Glutamatergic neuron (in vitro differentiated cells): ENCODE results near the gene SYT9. TPM values are rescaled to one million over a fixed set of nuclear protein-coding genes. Genes with fewer than 3 reads are reported as not detected.
"Not testable (repeated sequence)": the region's sequence is repeated elsewhere in the genome, so short reads cannot be mapped to it uniquely, and the experiment has no call there.

Source experiments
- DNase-seq: peaks from one replicate; pipeline ENCODE4 v3.0.0; 2022
- H3K27ac Mint-ChIP-seq: one replicate; pipeline ENCODE4 v1.8.0; 2020; ENCODE audit warnings: mild to moderate bottlenecking, mixed read lengths, inconsistent platforms; ENCODE audit not compliant: unreplicated experiment
- H3K27me3 Mint-ChIP-seq: one replicate; pipeline ENCODE4 v1.8.0; 2020; ENCODE audit warnings: mild to moderate bottlenecking, moderate library complexity, mixed read lengths, inconsistent platforms; ENCODE audit not compliant: unreplicated experiment
- H3K36me3 Mint-ChIP-seq: one replicate; pipeline ENCODE4 v1.8.0; 2020; ENCODE audit warnings: mild to moderate bottlenecking, mixed read lengths, inconsistent platforms; ENCODE audit not compliant: unreplicated experiment
- H3K4me1 Mint-ChIP-seq: one replicate; pipeline ENCODE4 v1.8.0; 2020; ENCODE audit warnings: mild to moderate bottlenecking, low read depth, mixed read lengths, inconsistent platforms; ENCODE audit not compliant: unreplicated experiment
- H3K4me3 Mint-ChIP-seq: one replicate; pipeline ENCODE4 v1.8.0; 2020; ENCODE audit warnings: mild to moderate bottlenecking, mixed read lengths, inconsistent platforms; ENCODE audit not compliant: unreplicated experiment
- H3K9me3 Mint-ChIP-seq: one replicate; pipeline ENCODE4 v1.8.0; 2020; ENCODE audit warnings: mild to moderate bottlenecking, moderate library complexity, mixed read lengths, inconsistent platforms; ENCODE audit not compliant: unreplicated experiment
- microRNA-seq: library from miRNA; unstranded; fragments of <30 nt; microRNA quantifications from one replicate; pipeline ENCODE4, GENCODE V29; 2020; ENCODE audit not compliant: unreplicated experiment
- total RNA-seq: library from RNA; stranded (reverse); fragmentation: NEBNext Ultra II Directional; extraction: Animal tissue kit (Norgen Biotek cat#: 25700); gene quantifications from one replicate; pipeline ENCODE4 v1.2.1, GENCODE V29; 2021; ENCODE audit not compliant: unreplicated experiment
- TF ChIP-seq, protein P1 (sequence below): fragments of 200-600 bp; sonication (generic); IDR thresholded peaks from one replicate; pipeline ENCODE4 v1.5.0; 2021; ENCODE audit not compliant: partially characterized antibody, unreplicated experiment

Gene SYT9
- total RNA-seq, 1 donor from 2014 or later: 3.7 TPM

DNA sequence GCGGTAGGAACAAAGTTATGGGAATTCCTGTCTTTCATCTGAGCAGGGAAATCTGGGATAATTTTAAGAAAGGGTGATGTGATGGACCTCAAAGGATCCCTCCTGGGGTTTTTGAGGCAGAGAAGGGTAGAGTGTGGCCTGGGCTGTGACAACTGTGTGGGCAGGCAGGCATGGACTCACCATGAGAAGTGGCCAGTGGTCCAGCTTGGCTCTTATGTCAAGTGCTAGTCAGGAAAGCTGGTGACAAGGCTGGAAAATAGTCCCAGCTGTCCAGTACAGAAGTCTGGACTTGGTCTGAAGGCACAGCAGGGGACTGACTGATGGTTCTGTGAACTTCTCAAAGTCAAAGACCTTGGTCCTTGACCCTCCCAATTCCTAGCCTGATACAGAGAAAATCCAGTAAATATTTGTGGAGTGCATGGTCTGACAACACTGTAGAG is 263.8 kb downstream of the SYT9 start:
- no peak for DNase-seq
- Mint-ChIP-seq H3K27me3 (peaks cover 8% of the 10 kb centered on the region), H3K4me3 (no peak overlapping the region), H3K36me3 (no peaks in the 10 kb centered on the region), H3K27ac (no peak overlapping the region), H3K4me1 (no peaks in the 10 kb centered on the region), H3K9me3 (peaks cover 3% of the 10 kb centered on the region)
- TF ChIP-seq, protein P1, sequence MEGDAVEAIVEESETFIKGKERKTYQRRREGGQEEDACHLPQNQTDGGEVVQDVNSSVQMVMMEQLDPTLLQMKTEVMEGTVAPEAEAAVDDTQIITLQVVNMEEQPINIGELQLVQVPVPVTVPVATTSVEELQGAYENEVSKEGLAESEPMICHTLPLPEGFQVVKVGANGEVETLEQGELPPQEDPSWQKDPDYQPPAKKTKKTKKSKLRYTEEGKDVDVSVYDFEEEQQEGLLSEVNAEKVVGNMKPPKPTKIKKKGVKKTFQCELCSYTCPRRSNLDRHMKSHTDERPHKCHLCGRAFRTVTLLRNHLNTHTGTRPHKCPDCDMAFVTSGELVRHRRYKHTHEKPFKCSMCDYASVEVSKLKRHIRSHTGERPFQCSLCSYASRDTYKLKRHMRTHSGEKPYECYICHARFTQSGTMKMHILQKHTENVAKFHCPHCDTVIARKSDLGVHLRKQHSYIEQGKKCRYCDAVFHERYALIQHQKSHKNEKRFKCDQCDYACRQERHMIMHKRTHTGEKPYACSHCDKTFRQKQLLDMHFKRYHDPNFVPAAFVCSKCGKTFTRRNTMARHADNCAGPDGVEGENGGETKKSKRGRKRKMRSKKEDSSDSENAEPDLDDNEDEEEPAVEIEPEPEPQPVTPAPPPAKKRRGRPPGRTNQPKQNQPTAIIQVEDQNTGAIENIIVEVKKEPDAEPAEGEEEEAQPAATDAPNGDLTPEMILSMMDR: no peak

DNA sequence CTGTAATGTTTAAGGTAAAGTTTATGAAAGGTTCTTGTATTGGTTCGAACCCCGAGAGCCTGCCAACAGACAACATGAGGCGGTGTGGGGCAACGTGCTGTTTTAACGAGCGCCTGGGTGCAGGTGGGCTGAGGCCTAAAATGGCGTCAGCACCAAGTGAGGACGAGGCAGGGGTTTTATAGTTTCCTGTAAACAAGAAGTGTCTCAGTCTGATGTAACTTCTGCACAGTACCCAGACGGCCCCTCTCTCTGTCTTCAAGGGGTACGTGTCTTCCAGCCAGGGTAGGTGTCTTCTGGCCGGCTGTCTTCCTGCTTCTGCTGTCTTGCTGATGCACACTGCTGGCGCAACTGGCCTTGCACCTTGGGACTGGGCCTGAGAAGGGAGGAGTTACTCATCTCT is 264.8 kb downstream of the SYT9 start:
- peaks cover 8% of the 10 kb centered on the region for H3K27me3 Mint-ChIP-seq
- peaks cover 3% of the 10 kb centered on the region for H3K9me3 Mint-ChIP-seq
- no peaks in the 10 kb centered on the region for H3K36me3 Mint-ChIP-seq
- no peak overlapping the region for H3K27ac Mint-ChIP-seq
- H3K4me3 Mint-ChIP-seq: no peak overlapping the region
- no peak for DNase-seq
- H3K4me1 Mint-ChIP-seq: no peaks in the 10 kb centered on the region
- TF ChIP-seq, protein P1: no peak

DNA sequence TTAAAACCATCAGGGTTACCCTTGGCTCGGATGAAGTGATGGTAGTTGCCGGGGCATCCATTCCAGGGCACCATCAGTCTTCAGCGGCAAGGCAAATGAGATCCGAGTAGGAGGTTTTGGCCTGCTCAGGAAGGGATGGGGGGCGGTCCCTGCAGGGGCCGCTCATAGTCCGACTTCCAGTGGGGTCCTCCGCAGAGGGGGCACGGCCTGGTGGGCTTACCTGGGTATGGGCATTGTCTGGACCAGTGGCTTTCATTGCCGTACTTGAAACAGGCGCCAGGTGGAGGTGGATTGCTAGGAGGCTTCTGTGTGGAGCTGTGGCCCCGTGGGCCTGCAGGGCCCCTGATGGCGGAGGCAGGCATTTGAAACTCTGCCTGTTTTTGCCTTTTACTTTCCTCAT is 266.0 kb downstream of the SYT9 start:
- H3K36me3 Mint-ChIP-seq, DNase-seq, H3K27ac Mint-ChIP-seq, H3K27me3 Mint-ChIP-seq, H3K4me3 Mint-ChIP-seq, H3K9me3 Mint-ChIP-seq, H3K4me1 Mint-ChIP-seq: not testable (repeated sequence)

Small RNAs within 50 kb of the gene (microRNA-seq; reads per million reads assigned to microRNA genes)
- 1.7 reads per million, percentile 8 among the genes with 10 or more reads in this experiment for gene MIR302E

Other genes starting within 250 kb of the SYT9 start
- 1.8 TPM for gene ZNF214, start 231.6 kb upstream of the SYT9 start, total RNA-seq
- not detected for gene NLRP14, start 231.4 kb upstream of the SYT9 start, total RNA-seq
- not detected for gene RBMXL2, start 162.9 kb upstream of the SYT9 start, total RNA-seq
- not detected for gene OLFML1, start 233.6 kb downstream of the SYT9 start, total RNA-seq